K562 (cell line): Measurements from ENCODE around the gene ATAD2B. TPM values are rescaled to one million over a fixed set of nuclear protein-coding genes. Genes with fewer than 3 reads are reported as not detected.

Experiments used
- AFF1 ChIP-seq, 2 experiments: fragments of 450-650 bp; IDR thresholded peaks; 2 replicates each; pipeline ENCODE4 v1.6.1; 2018; ENCODE audit warnings: mild to moderate bottlenecking in 2 of 2, low read depth in 1 of 2; ENCODE audit not compliant: partially characterized antibody in 2 of 2
- GABPA ChIP-seq: fragments of 200-800 bp; sonication (Bioruptor generic); conservative IDR thresholded peaks from 2 replicates; pipeline ENCODE4 v1.6.1; 2016; ENCODE audit warnings: low read depth, missing genetic modification characterization, missing compliant biosample characterization
- HLTF ChIP-seq: fragments of 450-650 bp; IDR thresholded peaks from 2 replicates; pipeline ENCODE4 v1.6.1; 2016
- HMG20A ChIP-seq: fragments of 450-650 bp; formaldehyde crosslinking; conservative IDR thresholded peaks from 2 replicates; pipeline ENCODE4 v1.4.0; 2020; ENCODE audit warnings: mild to moderate bottlenecking, mixed read lengths
- MAZ ChIP-seq, 2 experiments: fragments of 450-650 bp in 1 of 2; sonication (generic) in 1 of 2; formaldehyde crosslinking; IDR thresholded peaks in 1 of 2; conservative IDR thresholded peaks in 1 of 2; 2 replicates each; pipeline versions ENCODE4 v1.4.0 to v1.5.0; 2020; ENCODE audit warnings: mild to moderate bottlenecking in 1 of 2, missing genetic modification reagents in 1 of 2
- NKRF ChIP-seq: fragments of 450-650 bp; IDR thresholded peaks from 2 replicates; pipeline ENCODE4 v1.6.1; 2016; ENCODE audit warnings: borderline replicate concordance
- NONO ChIP-seq, 2 experiments: fragments of 200-400 bp in 1 of 2; fragments of 450-650 bp in 1 of 2; formaldehyde crosslinking in 1 of 2; IDR thresholded peaks; 2 replicates each; pipeline ENCODE4 v1.6.1; 2017; ENCODE audit warnings: low read depth in 2 of 2, mild to moderate bottlenecking in 2 of 2, moderate library complexity in 2 of 2, low read length in 1 of 2
- POLR3A ChIP-seq: IDR thresholded peaks from 2 replicates; pipeline ENCODE4 v1.6.1; 2011; ENCODE audit warnings: borderline replicate concordance, mild to moderate bottlenecking, moderate library complexity; ENCODE audit not compliant: insufficient read length, insufficient read depth; ENCODE audit errors: extremely low read depth
- PPARD ChIP-seq: fragments of 250-450 bp; sonication (Bioruptor Pico); IDR thresholded peaks from 2 replicates; pipeline ENCODE4 v1.8.0; 2022; ENCODE audit warnings: inconsistent platforms, mild to moderate bottlenecking, moderate library complexity
- PTBP1 ChIP-seq: fragments of 200-400 bp; formaldehyde crosslinking; IDR thresholded peaks from 2 replicates; pipeline ENCODE4 v1.6.1; 2017; ENCODE audit warnings: low read depth, low read length
- THAP7 ChIP-seq: fragments of 250-450 bp; sonication (Bioruptor Pico); IDR thresholded peaks from 2 replicates; pipeline ENCODE4 v1.5.0; 2021
- ZNF609 ChIP-seq: sonication (generic); formaldehyde crosslinking; IDR thresholded peaks from 2 replicates; pipeline ENCODE4 v1.8.1; 2023; ENCODE audit warnings: missing genetic modification reagents, mild to moderate bottlenecking, borderline replicate concordance
- polyA plus RNA-seq, 8 experiments: library from polyadenylated mRNA; depleted of rRNA in 4 of 8; stranded (reverse) in 5 of 8; unstranded in 3 of 8; fragments of >200 nt; fragmentation: Nextera tagmentation in 2 of 8; fragmentation: Illumina TruSeq in 1 of 8; extraction: Ambion mirVana in 2 of 8; extraction: Trizol in 1 of 8; gene quantifications; 2 replicates each; pipeline versions ENCODE4 v1.2.1 to v1.2.3, GENCODE V29; 2011 to 2014; ENCODE audit warnings: inconsistent platforms in 1 of 8, missing spikeins in 1 of 8
- total RNA-seq, 7 experiments: library from RNA; depleted of rRNA in 6 of 7; stranded (reverse); fragments of >200 nt in 6 of 7; fragmentation: Illumina TruSeq in 2 of 7; extraction: Trizol in 2 of 7; gene quantifications; 2 replicates each; pipeline versions ENCODE4 v1.2.1 to v1.2.3, GENCODE V29; 2011 to 2021; ENCODE audit warnings: low replicate concordance in 1 of 7

The ATAD2B gene
- total and polyA plus RNA-seq, 9 of the 15 experiments (the other 6 are each of a cell fraction or from before 2014, with no cell fraction given): 3.2 to 21.6 (median 11.4) TPM

- peak in 1 of 2 experiments; percentile 13 for TF ChIP-seq AFF1 (IDR thresholded peaks at IDR 0.05; ENCODE audit: low read depth in 1 of 2, partially characterized antibody in 2 of 2)
- TF ChIP-seq HLTF: no peak
- TF ChIP-seq NKRF: no peak
- no peak for TF ChIP-seq HMG20A
- peak; percentile 24 for TF ChIP-seq POLR3A
- TF ChIP-seq PTBP1: 0 out of 2 replicates have a peak, but pooled peaks have one; percentile 39
- TF ChIP-seq GABPA: peak; percentile 37; the same call in 1 of the 2 replicates
- peak; percentile 53 to 60; a peak in 2 of 4 replicates for TF ChIP-seq NONO (IDR thresholded peaks at IDR 0.05; ENCODE audit: low read depth in 2 of 2, low read length in 1 of 2)
- TF ChIP-seq MAZ (CRISPR knock-in tag; conservative IDR thresholded peaks at IDR 0.05 in 1 of 2, IDR thresholded peaks at IDR 0.05 in 1 of 2): peak; percentile 52 to 85
- TF ChIP-seq ZNF609 (CRISPR knock-in tag): peak; percentile 20; the same call in 1 of the 2 replicates
- no peak for TF ChIP-seq PPARD (CRISPR knock-in tag)
- TF ChIP-seq THAP7: peak; percentile 54; the same call in 1 of the 2 replicates
Measured at GRCh38 chr2:23939987-23940717, 13.2 kb upstream of the ATAD2B start, which contains the start of gene UBXN2A (continued).
